ENCODE measurements around the gene ZDHHC1.

DNA sequence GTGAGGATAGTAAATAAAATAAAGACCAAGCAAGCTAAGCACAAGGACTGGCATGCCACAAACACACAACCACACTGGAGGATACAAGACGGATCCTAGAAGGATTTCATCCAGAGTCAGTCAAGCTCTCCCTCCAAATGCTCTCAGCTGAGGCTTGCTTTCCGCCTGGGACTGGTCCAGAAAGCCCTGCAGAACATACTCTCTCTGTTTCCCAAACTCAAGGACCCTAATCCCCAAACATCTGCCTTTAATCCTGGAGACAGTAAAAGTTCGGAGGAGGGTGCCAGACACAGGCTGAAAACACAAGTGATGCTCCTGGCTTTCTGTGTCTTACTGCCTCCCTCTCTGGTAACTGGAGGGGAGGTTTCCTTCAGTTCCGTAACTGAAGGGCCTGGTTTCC lies 9.3 kb upstream of the ZDHHC1 start:
- TF ChIP-seq, protein P1, sequence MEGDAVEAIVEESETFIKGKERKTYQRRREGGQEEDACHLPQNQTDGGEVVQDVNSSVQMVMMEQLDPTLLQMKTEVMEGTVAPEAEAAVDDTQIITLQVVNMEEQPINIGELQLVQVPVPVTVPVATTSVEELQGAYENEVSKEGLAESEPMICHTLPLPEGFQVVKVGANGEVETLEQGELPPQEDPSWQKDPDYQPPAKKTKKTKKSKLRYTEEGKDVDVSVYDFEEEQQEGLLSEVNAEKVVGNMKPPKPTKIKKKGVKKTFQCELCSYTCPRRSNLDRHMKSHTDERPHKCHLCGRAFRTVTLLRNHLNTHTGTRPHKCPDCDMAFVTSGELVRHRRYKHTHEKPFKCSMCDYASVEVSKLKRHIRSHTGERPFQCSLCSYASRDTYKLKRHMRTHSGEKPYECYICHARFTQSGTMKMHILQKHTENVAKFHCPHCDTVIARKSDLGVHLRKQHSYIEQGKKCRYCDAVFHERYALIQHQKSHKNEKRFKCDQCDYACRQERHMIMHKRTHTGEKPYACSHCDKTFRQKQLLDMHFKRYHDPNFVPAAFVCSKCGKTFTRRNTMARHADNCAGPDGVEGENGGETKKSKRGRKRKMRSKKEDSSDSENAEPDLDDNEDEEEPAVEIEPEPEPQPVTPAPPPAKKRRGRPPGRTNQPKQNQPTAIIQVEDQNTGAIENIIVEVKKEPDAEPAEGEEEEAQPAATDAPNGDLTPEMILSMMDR (IDR thresholded peaks at IDR 0.05; ENCODE audit: low read depth, low read length): no peak
- TF ChIP-seq EZH2phosphoT487 (IDR thresholded peaks at IDR 0.05; ENCODE audit: low read depth): no peak

Data from OCI-LY3 (cell line).